Esophagus (tissue), 2 donors: ENCODE data around the gene FBH1. TPM values are rescaled to one million over a fixed set of nuclear protein-coding genes. Genes with fewer than 3 reads are reported as not detected.

Experiments
- H3K27ac ChIP-seq, 2 donors: one replicate each; pipeline ENCODE4 v1.5.1; 2013; ENCODE audit warnings: low read depth in 2 of 2, mild to moderate bottlenecking in 2 of 2, inconsistent platforms in 1 of 2, low read length in 1 of 2, moderate library complexity in 1 of 2
- H3K27me3 ChIP-seq, 2 donors: one replicate each; pipeline ENCODE4 v1.6.1; 2013; ENCODE audit warnings: low read length in 2 of 2, control low read depth in 1 of 2, mild to moderate bottlenecking in 1 of 2; ENCODE audit not compliant: insufficient read depth in 2 of 2, control insufficient read depth in 1 of 2
- H3K36me3 ChIP-seq, 2 donors: one replicate each; pipeline ENCODE4 v1.6.1; 2013; ENCODE audit warnings: low read length in 1 of 2; ENCODE audit not compliant: control insufficient read depth in 2 of 2, insufficient read depth in 2 of 2
- H3K4me1 ChIP-seq, 2 donors: one replicate each; pipeline ENCODE4 v1.6.1; 2013; ENCODE audit warnings: low read length in 1 of 2; ENCODE audit not compliant: control insufficient read depth in 2 of 2, insufficient read depth in 2 of 2
- H3K4me3 ChIP-seq, 2 donors: one replicate each; pipeline ENCODE4 v1.5.1; 2013; ENCODE audit warnings: low read length in 2 of 2, mild to moderate bottlenecking in 2 of 2, low read depth in 1 of 2, moderate library complexity in 1 of 2
- H3K9me3 ChIP-seq, 2 donors: one replicate each; pipeline ENCODE4 v1.6.1; 2013; ENCODE audit warnings: mild to moderate bottlenecking in 2 of 2, low read depth in 1 of 2, low read length in 1 of 2, moderate library complexity in 1 of 2; ENCODE audit not compliant: control insufficient read depth in 2 of 2, insufficient read depth in 1 of 2
- WGBS, 2 donors: extraction: QIAGEN DNeasy Blood & Tissue Kit; methylation state at CpG; one replicate each; pipeline ENCODE4 v1.1.7; 2013; 5-methylcytosine and 5-hydroxymethylcytosine counted together
- polyA plus RNA-seq, 2 donors: library from polyadenylated mRNA; stranded (reverse); fragments of 200-250 nt; gene quantifications; one replicate each; pipeline ENCODE4 v1.2.3, GENCODE V29; 2013
- donor health status: healthy with polysubstance abuse.
- donor health status: Bipolar disorder and iron deficiency.

FBH1 gene
- polyA plus RNA-seq, 2 donors, result 25.4 to 34.4 TPM

- peaks cover 1 to 6% of the 10 kb centered on the region in 2 donors for H3K36me3 ChIP-seq
- H3K4me3 ChIP-seq, result peak overlapping the region; percentile 75 to 100
- peak overlapping the region; percentile 87 to 92 for H3K27ac ChIP-seq
- no peaks in the 10 kb centered on the region for H3K9me3 ChIP-seq
- WGBS, 2 donors, result 1% methylated on average over 15 to 40 of the region's 40 CpGs
- no peaks in the 10 kb centered on the region for H3K27me3 ChIP-seq
- H3K4me1 ChIP-seq, result peaks cover 6 to 16% of the 10 kb centered on the region in 2 donors
These were observed 441 bp downstream of the FBH1 start for GRCh38 chr10:5890452-5890915.

- Histone ChIP-seq H3K9me3 (no peaks in the 10 kb centered on the region), H3K4me1 (peaks cover 6 to 16% of the 10 kb centered on the region in 2 donors), H3K27me3 (no peaks in the 10 kb centered on the region), H3K27ac (peak overlapping the region; percentile 87 to 92), H3K36me3 (peaks cover 4 to 6% of the 10 kb centered on the region in 2 donors), H3K4me3 (peak overlapping the region; percentile 75 to 100)
- WGBS, 2 donors, result 43 to 50% methylated on average over 7 of the region's 7 CpGs
These were observed 966 bp downstream of the FBH1 start for GRCh38 chr10:5891009-5891408.

GRCh38 chr10:5892007-5892406 lies 2.0 kb downstream of the FBH1 start:
- Histone ChIP-seq H3K9me3 (no peaks in the 10 kb centered on the region), H3K4me1 (peaks cover 6 to 16% of the 10 kb centered on the region in 2 donors), H3K27ac (no peak overlapping the region), H3K4me3 (no peak overlapping the region), H3K36me3 (peaks cover 4 to 6% of the 10 kb centered on the region in 2 donors), H3K27me3 (no peaks in the 10 kb centered on the region)
- 78% methylated on average over 8 of the region's 8 CpGs for WGBS, 2 donors

GRCh38 chr10:5893321-5893720 lies 3.3 kb downstream of the FBH1 start:
- Histone ChIP-seq H3K4me1 (peaks cover 0 to 10% of the 10 kb centered on the region in 2 donors), H3K4me3 (no peak overlapping the region), H3K27me3 (no peaks in the 10 kb centered on the region), H3K27ac (no peak overlapping the region), H3K36me3 (peaks cover 4 to 6% of the 10 kb centered on the region in 2 donors), H3K9me3 (peaks cover 0 to 4% of the 10 kb centered on the region in 2 donors)
- WGBS, 2 donors, result 81 to 84% methylated on average over 2 of the region's 2 CpGs

GRCh38 chr10:5894403-5894802 lies 4.4 kb downstream of the FBH1 start:
- no peak overlapping the region for H3K27ac ChIP-seq
- H3K4me1 ChIP-seq, result peaks cover 0 to 6% of the 10 kb centered on the region in 2 donors
- WGBS, 2 donors, result 79 to 83% methylated on average over 4 of the region's 4 CpGs
- peaks cover 0 to 4% of the 10 kb centered on the region in 2 donors for H3K9me3 ChIP-seq
- H3K36me3 ChIP-seq, result peaks cover 4 to 6% of the 10 kb centered on the region in 2 donors
- no peak overlapping the region for H3K4me3 ChIP-seq
- H3K27me3 ChIP-seq, result no peaks in the 10 kb centered on the region

GRCh38 chr10:5894873-5895272 lies 4.8 kb downstream of the FBH1 start:
- Histone ChIP-seq H3K36me3 (peaks cover 4 to 6% of the 10 kb centered on the region in 2 donors), H3K9me3 (peaks cover 0 to 4% of the 10 kb centered on the region in 2 donors), H3K4me3 (no peak overlapping the region), H3K27me3 (no peaks in the 10 kb centered on the region), H3K27ac (no peak overlapping the region), H3K4me1 (peaks cover 0 to 6% of the 10 kb centered on the region in 2 donors)
- WGBS, 2 donors, result 94 to 96% methylated on average over 8 of the region's 8 CpGs

- Histone ChIP-seq H3K4me3 (no peak overlapping the region), H3K27me3 (no peaks in the 10 kb centered on the region), H3K36me3 (peaks cover 4 to 6% of the 10 kb centered on the region in 2 donors), H3K27ac (no peak overlapping the region), H3K4me1 (peaks cover 0 to 6% of the 10 kb centered on the region in 2 donors), H3K9me3 (peaks cover 0 to 4% of the 10 kb centered on the region in 2 donors)
- WGBS, 2 donors, result 82 to 93% methylated on average over 3 of the region's 3 CpGs
These were observed 5.3 kb downstream of the FBH1 start for GRCh38 chr10:5895365-5895764.

- Histone ChIP-seq H3K36me3 (peaks cover 4 to 6% of the 10 kb centered on the region in 2 donors), H3K4me3 (no peak overlapping the region), H3K9me3 (peaks cover 0 to 4% of the 10 kb centered on the region in 2 donors), H3K27ac (no peak overlapping the region), H3K4me1 (peaks cover 0 to 5% of the 10 kb centered on the region in 2 donors), H3K27me3 (no peaks in the 10 kb centered on the region)
- WGBS, 2 donors, result 78 to 86% methylated on average over 9 of the region's 9 CpGs
These were observed 5.8 kb downstream of the FBH1 start for GRCh38 chr10:5895804-5896203.

- Histone ChIP-seq H3K4me1 (peaks cover 0 to 3% of the 10 kb centered on the region in 2 donors), H3K4me3 (no peak overlapping the region), H3K36me3 (peaks cover 4 to 6% of the 10 kb centered on the region in 2 donors), H3K27me3 (no peaks in the 10 kb centered on the region), H3K27ac (no peak overlapping the region), H3K9me3 (peaks cover 0 to 4% of the 10 kb centered on the region in 2 donors)
- WGBS, 2 donors, result 82 to 88% methylated on average over 5 of the region's 5 CpGs
These were observed 6.4 kb downstream of the FBH1 start for GRCh38 chr10:5896208-5897052.
